Measurements from ENCODE around the gene ADAMTS3.

The ADAMTS3 gene

DNA sequence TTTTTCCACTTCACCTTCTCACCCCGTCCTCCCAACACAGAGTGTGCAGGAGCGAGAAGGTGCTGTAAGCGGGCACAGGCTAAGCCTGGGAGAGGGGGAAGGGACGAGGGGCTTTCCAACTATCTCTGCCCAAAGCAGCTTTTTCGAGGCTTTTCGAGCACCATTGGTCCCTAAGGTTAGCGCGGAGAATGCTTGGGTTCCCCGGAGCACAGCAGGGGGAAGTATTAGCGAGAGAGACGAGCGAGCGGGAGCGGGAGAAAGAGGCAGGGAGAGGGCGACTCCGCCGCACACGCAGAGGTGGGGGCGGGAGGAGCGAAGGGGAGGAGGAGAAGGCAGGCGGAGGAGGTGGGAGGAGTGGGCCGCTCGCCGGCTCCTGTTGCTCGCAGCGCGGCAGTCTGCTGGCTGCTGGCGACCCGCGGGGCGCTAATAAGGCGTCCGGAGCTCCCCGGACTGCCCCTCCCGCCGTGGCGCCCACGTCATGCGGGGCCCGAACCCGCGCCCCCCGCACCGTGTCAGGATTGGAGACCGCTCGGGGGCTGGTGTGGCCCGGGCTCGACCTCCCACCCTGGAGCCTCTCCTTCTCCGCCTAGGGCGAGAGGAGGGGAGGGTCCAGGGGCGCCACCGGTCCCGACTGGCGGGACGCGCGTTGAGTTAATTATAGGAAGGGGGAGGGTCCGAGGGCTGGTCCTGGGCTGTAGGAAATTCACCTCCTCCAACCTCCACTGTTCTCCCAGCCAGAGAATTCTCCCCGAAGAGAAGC is at the start of gene ADAMTS3:
Gene ADAMTS3, minus strand, starts transcription at position 263 of the 760 bp plus-strand sequence. CDS start 459 bp downstream, outside the sequence.
- Histone ChIP-seq H3K36me3 (ENCODE audit: insufficient read depth, low read length) (no peaks in the 10 kb centered on the region), H3K9ac (ENCODE audit: low read depth, low read length) (peak within 1 kb of the TSS; percentile 98), H3K4me1 (ENCODE audit: insufficient read depth, low read length) (peaks cover 14% of the 10 kb centered on the region; the same call in 1 of the 2 replicates), H3K9me3 (ENCODE audit: control insufficient read depth, insufficient read depth, low read length) (no peaks in the 10 kb centered on the region)

DNA sequence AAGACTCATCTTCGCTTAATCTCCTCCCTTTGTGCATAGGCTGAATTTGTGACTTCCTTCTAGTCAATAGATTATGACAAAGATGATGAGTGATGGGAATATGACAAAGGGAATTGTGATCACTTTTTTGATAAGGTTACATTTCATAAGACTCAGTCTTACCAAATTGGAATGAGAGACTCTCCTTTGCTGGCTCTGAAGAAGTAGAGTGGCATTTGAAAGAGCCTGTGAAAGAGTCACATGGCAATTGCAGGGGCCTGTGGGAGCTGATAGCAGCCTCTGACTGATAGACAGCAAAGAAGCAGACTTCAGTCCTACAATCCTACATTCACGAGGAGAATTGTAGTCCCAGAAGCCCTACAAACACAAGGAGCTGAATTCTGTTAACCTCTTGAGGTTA is 44.9 kb upstream of the ADAMTS3 start:
- Histone ChIP-seq H3K4me1 (ENCODE audit: insufficient read depth, low read length) (no peaks in the 10 kb centered on the region), H3K9ac (ENCODE audit: low read depth, low read length) (no peak overlapping the region), H3K9me3 (ENCODE audit: control insufficient read depth, insufficient read depth, low read length) (no peaks in the 10 kb centered on the region), H3K36me3 (ENCODE audit: insufficient read depth, low read length) (no peaks in the 10 kb centered on the region)

DNA sequence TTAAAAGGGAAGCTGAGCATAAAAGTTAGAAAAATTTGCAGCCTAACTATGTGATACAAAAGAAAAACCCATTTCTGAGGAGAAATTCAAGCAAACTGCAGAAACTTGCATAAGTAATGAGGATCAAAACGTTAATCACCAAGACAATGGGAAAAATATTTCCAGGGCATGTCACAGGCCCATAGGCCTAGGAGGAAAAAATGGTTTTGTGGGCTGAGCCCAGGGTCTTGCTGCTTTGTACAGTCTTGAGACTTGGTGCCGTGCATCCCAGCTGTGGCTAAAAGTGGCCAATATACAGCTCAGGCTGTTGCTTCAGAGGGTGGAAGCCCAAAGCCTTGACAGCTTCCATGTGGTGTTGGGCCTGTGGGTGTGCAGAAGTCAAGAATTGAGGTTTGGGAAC is 37.7 kb upstream of the ADAMTS3 start:
- Histone ChIP-seq H3K36me3 (ENCODE audit: insufficient read depth, low read length) (no peaks in the 10 kb centered on the region), H3K4me1 (ENCODE audit: insufficient read depth, low read length) (no peaks in the 10 kb centered on the region), H3K9me3 (ENCODE audit: control insufficient read depth, insufficient read depth, low read length) (0 out of 2 replicates have a peak, but pooled peaks cover 3% of the 10 kb centered on the region), H3K9ac (ENCODE audit: low read depth, low read length) (no peak overlapping the region)

DNA sequence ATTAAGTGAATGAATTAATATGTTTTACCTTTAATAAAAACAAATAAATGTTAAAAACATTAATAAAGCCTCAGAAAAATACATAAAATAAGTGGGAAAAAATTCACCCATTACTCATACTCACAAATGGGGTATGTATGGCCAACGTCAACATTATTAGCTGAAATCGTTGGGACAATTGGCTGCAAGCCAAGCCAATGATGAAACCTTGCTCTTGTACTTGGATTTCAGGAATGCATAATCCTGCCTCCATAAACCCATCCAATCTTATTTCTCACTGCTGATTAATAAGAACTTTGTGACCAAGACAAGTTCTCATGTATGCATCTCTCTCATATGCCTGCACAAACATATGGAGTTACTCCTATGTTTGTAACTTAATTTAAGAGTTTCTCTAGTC is 35.3 kb upstream of the ADAMTS3 start:
- Histone ChIP-seq H3K9me3 (ENCODE audit: control insufficient read depth, insufficient read depth, low read length) (0 out of 2 replicates have a peak, but pooled peaks cover 3% of the 10 kb centered on the region), H3K4me1 (ENCODE audit: insufficient read depth, low read length) (no peaks in the 10 kb centered on the region), H3K36me3 (ENCODE audit: insufficient read depth, low read length) (no peaks in the 10 kb centered on the region), H3K9ac (ENCODE audit: low read depth, low read length) (no peak overlapping the region)

DNA sequence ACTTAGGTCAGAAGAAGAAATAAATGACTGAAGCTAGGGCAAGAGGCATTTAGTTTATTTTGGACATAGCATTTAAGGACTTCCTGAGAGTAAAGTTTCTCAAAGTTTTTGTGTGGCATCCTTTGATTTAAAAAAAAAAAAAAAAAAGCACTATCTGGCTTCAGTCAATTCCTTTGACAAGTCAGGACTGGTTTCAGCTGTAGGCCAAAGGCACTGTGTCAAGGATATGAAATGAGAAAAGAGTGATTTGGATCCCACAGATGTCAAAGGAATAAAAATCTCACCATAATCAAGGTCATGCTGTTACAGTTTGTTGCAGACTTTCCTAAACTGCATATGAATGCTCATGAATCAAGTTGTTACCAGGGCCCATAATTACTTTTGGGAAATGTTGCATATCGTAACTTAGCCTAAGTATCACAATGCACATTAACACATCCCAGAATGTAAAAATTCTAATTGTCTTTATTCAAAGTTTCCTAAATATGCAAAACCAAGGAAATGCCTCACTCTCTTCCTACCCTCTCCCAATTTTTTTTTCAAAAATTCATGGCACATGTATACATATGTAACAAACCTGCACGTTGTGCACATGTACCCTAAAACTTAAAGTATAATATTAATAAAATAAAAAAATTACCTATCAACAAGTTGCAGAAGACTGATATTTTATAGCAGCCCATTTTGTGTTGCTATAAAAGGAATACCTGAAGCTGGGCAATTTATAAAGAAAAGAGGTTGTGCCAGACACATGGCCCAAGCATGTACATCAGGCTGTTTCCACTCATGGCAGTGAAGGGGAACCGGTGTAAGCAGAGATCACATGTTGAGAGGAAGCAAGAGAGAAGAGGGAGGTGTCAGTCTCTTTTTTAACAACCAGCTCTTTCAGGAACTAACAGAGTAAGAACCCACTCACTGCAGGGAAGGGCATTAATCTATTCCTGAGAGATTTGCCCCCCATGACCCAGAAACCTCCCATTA is 33.7 kb upstream of the ADAMTS3 start:
- 0 out of 2 replicates have a peak, but pooled peaks cover 3% of the 10 kb centered on the region for H3K9me3 ChIP-seq (ENCODE audit: control insufficient read depth, insufficient read depth, low read length)
- no peaks in the 10 kb centered on the region for H3K4me1 ChIP-seq (ENCODE audit: insufficient read depth, low read length)
- no peak overlapping the region for H3K9ac ChIP-seq (ENCODE audit: low read depth, low read length)
- no peaks in the 10 kb centered on the region for H3K36me3 ChIP-seq (ENCODE audit: insufficient read depth, low read length)

DNA sequence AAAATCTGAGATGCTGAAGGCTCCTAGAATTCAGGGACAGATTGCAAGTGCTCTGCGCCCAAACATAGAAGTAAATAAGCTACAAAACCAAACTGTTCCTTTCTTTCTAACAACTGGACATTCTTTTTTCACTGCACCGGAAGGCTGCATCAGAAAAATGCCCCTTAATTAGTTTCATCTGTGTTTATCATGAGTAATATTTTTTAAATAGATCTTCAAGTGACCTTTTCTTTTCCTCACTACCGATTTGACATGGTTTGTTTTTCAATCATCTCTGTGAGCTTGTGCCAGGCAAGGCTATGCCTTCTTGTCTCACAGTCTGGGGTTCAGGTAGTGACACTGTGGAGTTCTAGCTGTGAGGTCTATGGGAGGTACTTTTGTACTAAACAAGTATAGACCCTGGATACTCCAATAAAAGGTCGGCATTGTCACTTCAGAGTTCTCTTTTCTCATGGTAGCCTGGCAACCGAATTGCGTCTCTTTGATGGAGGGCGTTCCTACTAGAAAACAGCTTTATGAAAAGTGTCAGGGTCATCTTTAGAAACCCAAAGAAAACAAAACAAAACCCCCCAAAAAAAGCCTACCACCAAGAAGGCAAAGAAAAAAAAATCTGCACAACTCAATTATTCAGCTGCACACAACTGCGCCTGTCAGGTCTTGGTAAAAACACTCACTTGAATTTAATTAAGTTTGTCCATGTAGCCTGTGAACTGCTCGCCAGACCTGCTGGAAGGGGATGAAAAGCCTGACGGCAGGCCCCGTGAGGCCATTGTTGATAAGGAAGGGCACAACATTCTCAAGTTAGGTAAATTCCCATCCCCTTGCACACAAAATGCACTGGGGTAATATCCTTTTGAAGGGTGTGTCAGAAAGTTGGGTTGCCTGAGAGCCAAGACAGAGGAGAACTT is 22.8 kb upstream of the ADAMTS3 start:
- no peaks in the 10 kb centered on the region for H3K36me3 ChIP-seq (ENCODE audit: insufficient read depth, low read length)
- H3K9me3 ChIP-seq (ENCODE audit: control insufficient read depth, insufficient read depth, low read length): no peaks in the 10 kb centered on the region
- no peaks in the 10 kb centered on the region for H3K4me1 ChIP-seq (ENCODE audit: insufficient read depth, low read length)
- H3K9ac ChIP-seq (ENCODE audit: low read depth, low read length): no peak overlapping the region

DNA sequence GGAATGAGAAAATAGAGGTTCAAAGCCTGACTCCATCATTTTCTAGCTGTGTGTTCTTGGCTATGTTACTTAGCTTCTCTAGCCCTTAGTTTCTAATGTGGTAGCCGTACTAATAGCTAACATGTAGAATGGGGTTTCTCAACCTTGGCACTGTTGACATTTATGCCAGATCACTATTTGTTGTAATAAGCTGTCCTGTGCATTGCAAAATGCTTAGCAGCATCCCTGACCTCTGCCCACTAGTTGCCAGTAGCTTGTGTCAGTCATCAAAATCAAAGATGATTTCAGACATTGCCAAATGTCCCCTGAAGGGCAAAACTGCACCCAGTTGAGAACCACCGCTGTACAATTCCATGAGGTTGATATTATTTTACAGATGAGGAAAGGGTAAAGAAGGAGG is 18.3 kb upstream of the ADAMTS3 start:
- no peaks in the 10 kb centered on the region for H3K4me1 ChIP-seq (ENCODE audit: insufficient read depth, low read length)

DNA sequence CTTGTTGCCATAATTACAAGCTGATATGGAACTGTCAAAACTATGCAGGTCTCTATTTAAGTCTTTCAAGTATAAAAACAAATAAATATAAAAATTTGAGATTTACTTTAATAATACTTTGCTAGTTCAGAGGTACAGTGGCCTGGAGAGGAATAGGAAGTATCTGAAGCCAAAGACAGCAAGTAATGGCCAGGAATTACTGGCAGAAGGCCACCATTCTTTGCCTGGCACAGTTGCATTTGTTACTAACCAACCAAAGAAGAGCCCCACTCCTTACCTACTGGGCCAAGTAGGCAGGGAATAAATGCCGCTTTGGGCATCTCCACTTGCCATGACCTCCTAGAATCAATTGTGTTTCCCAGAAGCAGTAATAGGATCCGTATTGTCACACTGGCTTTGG is 13.8 kb upstream of the ADAMTS3 start:
- H3K36me3 ChIP-seq (ENCODE audit: insufficient read depth, low read length): no peaks in the 10 kb centered on the region
- no peak overlapping the region for H3K9ac ChIP-seq (ENCODE audit: low read depth, low read length)
- H3K4me1 ChIP-seq (ENCODE audit: insufficient read depth, low read length): no peaks in the 10 kb centered on the region
- H3K9me3 ChIP-seq (ENCODE audit: control insufficient read depth, insufficient read depth, low read length): no peaks in the 10 kb centered on the region

More for the DNA sequence above, 18.3 kb upstream of the ADAMTS3 start:
- Histone ChIP-seq H3K36me3 (ENCODE audit: insufficient read depth, low read length) (no peaks in the 10 kb centered on the region), H3K9me3 (ENCODE audit: control insufficient read depth, insufficient read depth, low read length) (no peaks in the 10 kb centered on the region), H3K9ac (ENCODE audit: low read depth, low read length) (no peak overlapping the region)

DNA sequence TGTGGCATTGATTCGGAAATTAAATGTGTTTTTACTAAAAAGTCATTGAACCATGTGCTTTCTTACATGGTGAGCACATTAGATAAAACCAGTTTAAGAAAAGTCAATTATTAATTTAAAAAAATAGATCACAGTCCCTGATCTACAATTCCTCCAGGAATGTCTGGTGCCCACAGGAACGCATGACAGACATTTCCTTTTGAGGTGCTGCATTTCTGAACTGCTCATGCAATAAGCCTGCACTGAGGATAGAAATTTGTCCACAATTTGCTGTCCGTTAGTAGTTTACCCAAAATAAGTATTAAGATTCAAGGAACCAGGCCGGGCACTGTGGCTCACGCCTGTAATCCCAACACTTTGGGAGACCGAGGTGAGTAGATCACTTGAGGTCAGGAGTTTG is 8.2 kb upstream of the ADAMTS3 start:
- H3K9ac ChIP-seq (ENCODE audit: low read depth, low read length): no peak overlapping the region
- no peaks in the 10 kb centered on the region for H3K4me1 ChIP-seq (ENCODE audit: insufficient read depth, low read length)
- H3K9me3 ChIP-seq (ENCODE audit: control insufficient read depth, insufficient read depth, low read length): no peaks in the 10 kb centered on the region
- no peaks in the 10 kb centered on the region for H3K36me3 ChIP-seq (ENCODE audit: insufficient read depth, low read length)

DNA sequence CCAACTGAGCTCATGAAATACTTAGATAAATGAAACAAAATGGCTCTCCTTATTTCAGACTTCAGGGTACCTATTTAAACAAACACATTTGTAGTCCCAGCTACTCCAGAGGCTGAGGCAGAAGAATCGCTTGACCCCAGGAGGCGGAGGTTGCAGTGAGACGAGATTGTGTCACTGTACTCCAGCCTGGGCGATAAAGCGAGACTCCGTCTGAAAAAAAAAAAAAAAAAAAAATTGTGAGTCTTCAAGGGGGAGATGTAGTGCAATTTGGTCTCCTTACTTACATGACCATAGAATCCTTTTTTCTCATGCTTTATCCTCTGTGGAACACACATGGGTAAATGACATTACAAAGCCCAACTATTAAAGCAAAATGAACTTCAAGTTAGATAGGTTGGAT is 2.3 kb upstream of the ADAMTS3 start:
- Histone ChIP-seq H3K36me3 (ENCODE audit: insufficient read depth, low read length) (no peaks in the 10 kb centered on the region), H3K9ac (ENCODE audit: low read depth, low read length) (no peak overlapping the region), H3K4me1 (ENCODE audit: insufficient read depth, low read length) (peaks cover 14% of the 10 kb centered on the region; the same call in 1 of the 2 replicates), H3K9me3 (ENCODE audit: control insufficient read depth, insufficient read depth, low read length) (no peaks in the 10 kb centered on the region)

DNA sequence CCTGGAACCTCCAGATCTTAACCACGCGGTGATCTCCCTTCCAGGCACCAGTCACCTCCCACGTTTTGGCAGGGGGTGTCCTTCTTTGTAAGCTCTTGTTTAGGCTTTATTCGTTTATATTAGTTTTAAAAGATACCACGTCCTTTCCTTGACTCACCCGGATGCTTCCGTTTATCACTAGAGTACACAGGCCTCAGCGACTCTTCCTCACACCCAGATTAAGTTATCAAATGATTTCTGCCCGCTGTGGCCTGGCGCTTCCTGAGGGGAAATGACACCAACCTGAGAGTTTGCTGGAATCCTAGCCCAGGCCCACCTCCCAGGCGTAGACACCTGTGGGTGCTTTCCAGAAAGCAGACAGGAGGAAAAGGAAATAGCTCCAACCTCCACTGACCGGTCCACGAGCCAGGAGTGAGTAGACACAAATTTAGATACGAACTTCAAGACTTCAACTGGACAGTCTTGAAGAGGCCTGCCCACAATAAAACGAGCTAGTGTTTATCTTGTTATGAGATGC is 756 bp upstream of the ADAMTS3 start:
- Histone ChIP-seq H3K9me3 (ENCODE audit: control insufficient read depth, insufficient read depth, low read length) (no peaks in the 10 kb centered on the region), H3K36me3 (ENCODE audit: insufficient read depth, low read length) (no peaks in the 10 kb centered on the region), H3K9ac (ENCODE audit: low read depth, low read length) (peak overlapping the region; percentile 98), H3K4me1 (ENCODE audit: insufficient read depth, low read length) (peaks cover 14% of the 10 kb centered on the region; the same call in 1 of the 2 replicates)

DNA sequence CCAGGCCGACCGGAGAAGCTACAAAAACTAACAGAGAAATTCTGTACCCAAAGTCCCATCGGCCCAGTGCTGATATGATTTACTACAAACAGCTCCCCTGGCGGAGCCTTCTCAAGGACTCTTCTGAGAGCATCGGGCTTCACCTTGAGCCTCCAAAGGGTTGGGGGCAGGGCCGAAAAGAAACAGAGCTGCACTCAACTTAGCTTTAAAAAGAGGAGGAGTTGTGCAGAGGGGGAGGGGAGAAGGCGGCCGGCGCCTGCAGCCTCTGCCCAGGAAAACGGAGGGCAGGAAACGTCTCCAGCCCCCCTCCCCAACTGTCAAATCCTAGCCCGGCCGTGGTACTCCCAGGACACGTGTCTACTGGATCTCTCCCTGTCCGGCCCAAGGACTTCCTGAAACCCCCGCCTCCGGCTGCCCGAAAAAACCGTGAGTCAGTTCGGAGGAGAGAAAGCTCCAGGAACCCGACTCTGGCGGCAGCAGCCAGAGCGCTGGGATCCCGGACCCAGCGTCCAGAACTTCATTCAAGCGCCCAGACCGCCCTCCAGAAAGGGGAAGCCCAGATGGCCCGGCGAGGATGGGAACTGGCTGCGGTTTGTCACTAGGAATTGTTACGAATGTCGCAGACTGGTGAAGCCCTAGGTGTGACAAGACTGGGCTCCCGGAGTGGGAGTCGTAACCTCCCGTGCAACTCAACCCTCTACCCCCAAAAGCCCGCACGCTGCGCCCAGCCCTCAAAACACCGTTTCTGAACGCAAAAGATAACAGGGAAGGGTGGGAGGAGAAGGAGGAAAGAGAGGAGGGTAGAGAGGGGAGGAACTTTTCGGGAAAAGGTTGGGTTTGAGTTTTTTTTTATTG is 973 bp downstream of the ADAMTS3 start:
- no peaks in the 10 kb centered on the region for H3K36me3 ChIP-seq (ENCODE audit: insufficient read depth, low read length)
- peaks cover 14% of the 10 kb centered on the region; the same call in 1 of the 2 replicates for H3K4me1 ChIP-seq (ENCODE audit: insufficient read depth, low read length)
- peak overlapping the region; percentile 98; the same call in 1 of the 2 replicates for H3K9ac ChIP-seq (ENCODE audit: low read depth, low read length)
- no peaks in the 10 kb centered on the region for H3K9me3 ChIP-seq (ENCODE audit: control insufficient read depth, insufficient read depth, low read length)

DNA sequence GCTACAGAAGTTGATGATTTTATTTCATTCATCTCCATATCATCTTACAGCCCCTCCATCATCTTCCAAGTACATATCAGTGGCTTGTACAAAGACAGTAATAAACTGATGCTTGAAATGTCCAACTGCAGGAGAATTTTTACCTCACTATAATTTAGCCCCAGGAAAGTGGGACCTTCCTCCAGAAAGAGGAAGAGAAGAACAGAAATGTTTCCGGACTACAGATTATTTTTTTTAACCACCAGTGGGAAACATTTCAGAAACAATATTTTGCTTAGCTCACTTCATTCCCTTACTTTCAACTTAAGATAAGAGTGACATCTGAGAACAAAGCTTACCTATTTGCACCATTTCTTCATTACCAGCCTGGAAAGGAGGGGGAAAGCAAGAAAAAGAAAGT is 2.0 kb downstream of the ADAMTS3 start:
- peak overlapping the region; percentile 98; the same call in 1 of the 2 replicates for H3K9ac ChIP-seq (ENCODE audit: low read depth, low read length)
- H3K36me3 ChIP-seq (ENCODE audit: insufficient read depth, low read length): no peaks in the 10 kb centered on the region
- peaks cover 14% of the 10 kb centered on the region; the same call in 1 of the 2 replicates for H3K4me1 ChIP-seq (ENCODE audit: insufficient read depth, low read length)
- H3K9me3 ChIP-seq (ENCODE audit: control insufficient read depth, insufficient read depth, low read length): no peaks in the 10 kb centered on the region

Data from ES-I3 (cell line).